Testis (tissue), 3 donors: Measurements from ENCODE around the gene VAV2. TPM values are rescaled to one million over a fixed set of nuclear protein-coding genes. Genes with fewer than 3 reads are reported as not detected.

Experiments used
- DNase-seq: peaks from one replicate; pipeline ENCODE4 v3.0.0-alpha.2; 2019
- H3K27ac ChIP-seq, 2 donors: fragments of 200-600 bp; sonication (generic); one replicate each; pipeline ENCODE4 v1.5.1; 2019
- H3K27me3 ChIP-seq: fragments of 200-600 bp; sonication (generic); one replicate; pipeline ENCODE4 v1.5.1; 2019
- H3K36me3 ChIP-seq: fragments of 200-600 bp; sonication (generic); one replicate; pipeline ENCODE4 v1.5.1; 2017; ENCODE audit warnings: low read depth; ENCODE audit errors: missing control alignments
- H3K4me1 ChIP-seq: fragments of 200-600 bp; sonication (generic); one replicate; pipeline ENCODE4 v1.5.1; 2019
- H3K4me3 ChIP-seq, 2 donors: fragments of 200-600 bp; sonication (generic); one replicate each; pipeline ENCODE4 v1.5.1; 2017 to 2019
- H3K9me3 ChIP-seq: fragments of 200-600 bp; sonication (generic); one replicate; pipeline ENCODE4 v1.5.1; 2017
- CTCF ChIP-seq, 3 experiments: fragments of 450-650 bp in 2 of 3; fragments of 200-600 bp in 1 of 3; sonication (generic) in 1 of 3; IDR thresholded peaks; one replicate each; pipeline ENCODE4 v1.5.1; 2016 to 2019; ENCODE audit warnings: antibody characterized with exemption in 3 of 3, mild to moderate bottlenecking in 2 of 3, moderate library complexity in 1 of 3
- POLR2A ChIP-seq: fragments of 450-650 bp; IDR thresholded peaks from one replicate; pipeline ENCODE4 v1.6.1; 2017; ENCODE audit warnings: antibody characterized with exemption, mild to moderate bottlenecking, moderate library complexity
- WGBS, 2 donors: methylation state at CpG; one replicate each; pipeline ENCODE4 v1.1.5; 2018; 5-methylcytosine and 5-hydroxymethylcytosine counted together
- intact Hi-C: fragments of 100-400 bp; cut with DNase I; formaldehyde crosslinking; loops from one replicate; pipeline ENCODE4 v1.15.1; 2023; ENCODE audit warnings: low total_unique reads
- polyA plus RNA-seq: library from polyadenylated mRNA; stranded (reverse); fragments of 350-450 nt; fragmentation: Illumina TruSeq; extraction: RNeasy Lipid Tissue Mini Kit (QIAGEN cat#74804); gene quantifications from one replicate; pipeline ENCODE4 v1.2.3, GENCODE V29; 2014; ENCODE audit warnings: low read depth, low replicate concordance; ENCODE audit not compliant: insufficient read depth
- total RNA-seq, 2 donors: library from RNA; depleted of rRNA; stranded (reverse); fragments of >200 nt; gene quantifications; one replicate each; pipeline ENCODE4 v1.2.3, GENCODE V29; 2016

The VAV2 gene
- total and polyA plus RNA-seq, 3 donors from 2014 or later = 11.0 to 14.1 (median 12.2) TPM

- Histone ChIP-seq H3K4me1 (peaks cover 24% of the 10 kb centered on the region), H3K27ac (no peak overlapping the region), H3K36me3 (no peaks in the 10 kb centered on the region), H3K27me3 (no peaks in the 10 kb centered on the region), H3K9me3 (no peaks in the 10 kb centered on the region), H3K4me3 (no peak overlapping the region)
- TF ChIP-seq CTCF (IDR thresholded peaks at IDR 0.05) (no peak), POLR2A (no peak)
- intact Hi-C loops = no loop called here
- WGBS, 2 donors = 85 to 90% methylated on average over 8 to 18 of the region's 18 CpGs
- no peak for DNase-seq
Observed at GRCh38 chr9:133961226-133962165, 30.6 kb downstream of the VAV2 start.

- no peaks in the 10 kb centered on the region for H3K9me3 ChIP-seq
- peak; percentile 68 for DNase-seq
- WGBS, 2 donors = 61 to 72% methylated on average over 15 to 21 of the region's 21 CpGs
Observed at GRCh38 chr9:133960568-133961129, 31.5 kb downstream of the VAV2 start.

GRCh38 chr9:133959966-133960567 lies 32.1 kb downstream of the VAV2 start:
- Histone ChIP-seq H3K4me1 (peaks cover 32% of the 10 kb centered on the region), H3K27me3 (no peaks in the 10 kb centered on the region), H3K27ac (no peak overlapping the region), H3K36me3 (no peaks in the 10 kb centered on the region), H3K4me3 (no peak overlapping the region), H3K9me3 (no peaks in the 10 kb centered on the region)
- DNase-seq = no peak
- whole genome bisulfite sequencing, 2 donors = 54 to 72% methylated on average over 19 of the region's 19 CpGs
- intact Hi-C loops = no loop called here
- no peak for TF ChIP-seq CTCF (IDR thresholded peaks at IDR 0.05)
- TF ChIP-seq POLR2A = no peak

More at GRCh38 chr9:133960568-133961129, 31.5 kb downstream of the VAV2 start:
- H3K4me1 ChIP-seq = peaks cover 32% of the 10 kb centered on the region
- no peak overlapping the region for H3K27ac ChIP-seq
- no peaks in the 10 kb centered on the region for H3K27me3 ChIP-seq
- TF ChIP-seq POLR2A = no peak
- no peak for TF ChIP-seq CTCF (IDR thresholded peaks at IDR 0.05)
- H3K4me3 ChIP-seq = no peak overlapping the region
- H3K36me3 ChIP-seq = no peaks in the 10 kb centered on the region
- intact Hi-C loops = no loop called here

GRCh38 chr9:133959171-133959570 lies 33.0 kb downstream of the VAV2 start:
- no peak for TF ChIP-seq POLR2A
- TF ChIP-seq CTCF (IDR thresholded peaks at IDR 0.05) = no peak
- Histone ChIP-seq H3K36me3 (no peaks in the 10 kb centered on the region), H3K9me3 (no peaks in the 10 kb centered on the region), H3K27ac (no peak overlapping the region), H3K27me3 (no peaks in the 10 kb centered on the region), H3K4me3 (no peak overlapping the region), H3K4me1 (peaks cover 32% of the 10 kb centered on the region)
- intact Hi-C loops = no loop called here
- WGBS, 2 donors = 90 to 98% methylated on average over 8 to 9 of the region's 9 CpGs
- no peak for DNase-seq
